RWPE2 (cell line): Measurements from ENCODE around the gene HELT.
"Not testable (repeated sequence)": the region's sequence is repeated elsewhere in the genome, so short reads cannot be mapped to it uniquely, and the experiment has no call there.

Experiments
- ATAC-seq: fragments of 200-7000 bp; cut with Tn5 transposase; 3 replicates; pipeline ENCODE4 v1.9.1; 2021; ENCODE audit warnings: low read depth
- DNase-seq: peaks from one replicate; pipeline ENCODE4 v3.0.0-alpha.2; 2020; ENCODE audit warnings: low spot score
- H3K27ac ChIP-seq: fragments of 450-650 bp; 2 replicates; pipeline ENCODE4 v1.5.1; 2017; ENCODE audit warnings: mild to moderate bottlenecking; ENCODE audit not compliant: poor library complexity, severe bottlenecking
- H3K27me3 ChIP-seq: fragments of 250-450 bp; sonication (Bioruptor Pico); 2 replicates; pipeline ENCODE4 v1.5.1; 2021; ENCODE audit warnings: mild to moderate bottlenecking, moderate library complexity; ENCODE audit not compliant: insufficient read depth, poor library complexity, severe bottlenecking
- H3K36me3 ChIP-seq: fragments of 250-450 bp; sonication (Bioruptor Pico); 2 replicates; pipeline ENCODE4 v1.5.1; 2020; ENCODE audit warnings: low read depth, mild to moderate bottlenecking, moderate library complexity
- H3K4me1 ChIP-seq: fragments of 250-450 bp; sonication (Bioruptor Pico); 2 replicates; pipeline ENCODE4 v1.5.1; 2021; ENCODE audit warnings: mild to moderate bottlenecking, moderate library complexity; ENCODE audit not compliant: insufficient read depth, poor library complexity, severe bottlenecking
- H3K4me3 ChIP-seq: fragments of 250-450 bp; sonication (Bioruptor Pico); 2 replicates; pipeline ENCODE4 v1.5.1; 2021; ENCODE audit warnings: mild to moderate bottlenecking, moderate library complexity; ENCODE audit not compliant: severe bottlenecking
- H3K9me3 ChIP-seq: fragments of 250-450 bp; sonication (Bioruptor Pico); 2 replicates; pipeline ENCODE4 v1.5.1; 2021; ENCODE audit warnings: mild to moderate bottlenecking, moderate library complexity; ENCODE audit not compliant: severe bottlenecking
- TF ChIP-seq, protein P1 (sequence below): fragments of 450-650 bp; IDR thresholded peaks from one replicate; pipeline ENCODE4 v1.5.1; 2017; ENCODE audit warnings: mild to moderate bottlenecking, moderate library complexity; ENCODE audit not compliant: poor library complexity, severe bottlenecking

HELT gene

DNA sequence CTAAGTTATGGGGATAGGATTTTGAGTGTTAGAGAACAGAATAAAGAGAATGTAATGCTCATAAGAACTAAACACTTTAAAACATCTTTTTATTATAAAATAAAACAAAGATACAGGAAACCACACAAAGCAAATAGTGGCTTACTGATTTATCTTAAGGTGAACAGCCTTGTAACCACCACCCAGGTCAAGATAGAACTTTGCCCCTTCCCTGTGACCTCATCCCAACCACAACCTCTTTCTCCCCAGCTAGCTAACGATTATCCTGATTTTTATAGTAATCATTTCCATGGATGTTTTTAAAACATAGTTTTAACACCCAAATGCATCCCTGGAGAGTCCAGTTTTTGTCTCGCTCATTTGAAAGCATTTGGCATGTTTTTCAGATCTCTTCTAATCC lies 17.0 kb downstream of the HELT start:
- Histone ChIP-seq H3K4me3 (no peak overlapping the region), H3K27ac (no peak overlapping the region), H3K4me1 (peaks cover 9% of the 10 kb centered on the region), H3K36me3 (no peaks in the 10 kb centered on the region), H3K9me3 (no peaks in the 10 kb centered on the region), H3K27me3 (no peaks in the 10 kb centered on the region)
- ATAC-seq = no peak
- DNase-seq = no peak
- TF ChIP-seq, protein P1, sequence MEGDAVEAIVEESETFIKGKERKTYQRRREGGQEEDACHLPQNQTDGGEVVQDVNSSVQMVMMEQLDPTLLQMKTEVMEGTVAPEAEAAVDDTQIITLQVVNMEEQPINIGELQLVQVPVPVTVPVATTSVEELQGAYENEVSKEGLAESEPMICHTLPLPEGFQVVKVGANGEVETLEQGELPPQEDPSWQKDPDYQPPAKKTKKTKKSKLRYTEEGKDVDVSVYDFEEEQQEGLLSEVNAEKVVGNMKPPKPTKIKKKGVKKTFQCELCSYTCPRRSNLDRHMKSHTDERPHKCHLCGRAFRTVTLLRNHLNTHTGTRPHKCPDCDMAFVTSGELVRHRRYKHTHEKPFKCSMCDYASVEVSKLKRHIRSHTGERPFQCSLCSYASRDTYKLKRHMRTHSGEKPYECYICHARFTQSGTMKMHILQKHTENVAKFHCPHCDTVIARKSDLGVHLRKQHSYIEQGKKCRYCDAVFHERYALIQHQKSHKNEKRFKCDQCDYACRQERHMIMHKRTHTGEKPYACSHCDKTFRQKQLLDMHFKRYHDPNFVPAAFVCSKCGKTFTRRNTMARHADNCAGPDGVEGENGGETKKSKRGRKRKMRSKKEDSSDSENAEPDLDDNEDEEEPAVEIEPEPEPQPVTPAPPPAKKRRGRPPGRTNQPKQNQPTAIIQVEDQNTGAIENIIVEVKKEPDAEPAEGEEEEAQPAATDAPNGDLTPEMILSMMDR = no peak

DNA sequence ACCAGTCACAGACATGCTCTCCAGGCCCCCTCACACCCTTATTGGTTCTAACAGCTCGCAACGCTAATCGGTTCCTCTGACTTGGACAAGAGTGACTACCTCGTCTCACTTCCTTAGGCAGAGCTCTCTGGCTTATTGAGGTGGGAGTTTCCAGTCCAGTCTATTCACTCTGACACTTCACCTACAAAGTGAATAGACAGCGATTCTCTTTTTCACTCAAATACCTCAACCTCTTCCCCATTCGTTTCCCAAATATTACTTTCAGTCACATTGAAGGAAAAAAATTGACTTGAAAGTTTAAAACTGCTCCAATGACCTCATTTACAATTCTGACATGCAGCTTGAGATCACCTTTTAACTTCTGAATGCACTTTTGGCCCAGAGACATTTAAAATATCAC lies 17.7 kb downstream of the HELT start:
- Histone ChIP-seq H3K9me3 (no peaks in the 10 kb centered on the region), H3K4me1 (peaks cover 9% of the 10 kb centered on the region), H3K4me3 (no peak overlapping the region), H3K36me3 (no peaks in the 10 kb centered on the region), H3K27ac (no peak overlapping the region), H3K27me3 (no peaks in the 10 kb centered on the region)
- TF ChIP-seq, protein P1 = no peak
- ATAC-seq (no peak), DNase-seq (no peak)

DNA sequence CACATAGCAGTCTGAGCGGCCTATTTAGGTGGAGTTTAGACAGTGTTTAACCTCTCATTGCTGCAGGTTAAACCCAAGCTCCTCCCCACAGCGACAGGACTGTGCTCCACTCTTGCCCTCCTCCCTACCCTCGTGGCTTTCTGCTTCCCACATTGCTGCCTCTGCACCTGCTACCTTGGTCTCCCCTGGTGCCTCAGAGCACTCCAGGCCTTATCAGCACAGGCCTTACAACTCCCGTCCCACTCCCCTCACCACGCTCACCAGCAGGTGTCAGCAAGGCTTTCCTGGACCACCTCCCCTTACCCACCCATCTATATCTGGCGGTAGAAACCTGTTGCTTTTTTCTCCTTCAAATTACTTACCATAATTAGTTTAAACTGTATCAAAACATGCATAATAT lies 18.6 kb downstream of the HELT start:
- no peak overlapping the region for H3K27ac ChIP-seq
- TF ChIP-seq, protein P1 = no peak
- H3K4me3 ChIP-seq = no peak overlapping the region
- DNase-seq (no peak), ATAC-seq (no peak)
- H3K9me3 ChIP-seq = no peaks in the 10 kb centered on the region
- H3K27me3 ChIP-seq = no peaks in the 10 kb centered on the region
- no peaks in the 10 kb centered on the region for H3K36me3 ChIP-seq
- H3K4me1 ChIP-seq = peaks cover 9% of the 10 kb centered on the region

DNA sequence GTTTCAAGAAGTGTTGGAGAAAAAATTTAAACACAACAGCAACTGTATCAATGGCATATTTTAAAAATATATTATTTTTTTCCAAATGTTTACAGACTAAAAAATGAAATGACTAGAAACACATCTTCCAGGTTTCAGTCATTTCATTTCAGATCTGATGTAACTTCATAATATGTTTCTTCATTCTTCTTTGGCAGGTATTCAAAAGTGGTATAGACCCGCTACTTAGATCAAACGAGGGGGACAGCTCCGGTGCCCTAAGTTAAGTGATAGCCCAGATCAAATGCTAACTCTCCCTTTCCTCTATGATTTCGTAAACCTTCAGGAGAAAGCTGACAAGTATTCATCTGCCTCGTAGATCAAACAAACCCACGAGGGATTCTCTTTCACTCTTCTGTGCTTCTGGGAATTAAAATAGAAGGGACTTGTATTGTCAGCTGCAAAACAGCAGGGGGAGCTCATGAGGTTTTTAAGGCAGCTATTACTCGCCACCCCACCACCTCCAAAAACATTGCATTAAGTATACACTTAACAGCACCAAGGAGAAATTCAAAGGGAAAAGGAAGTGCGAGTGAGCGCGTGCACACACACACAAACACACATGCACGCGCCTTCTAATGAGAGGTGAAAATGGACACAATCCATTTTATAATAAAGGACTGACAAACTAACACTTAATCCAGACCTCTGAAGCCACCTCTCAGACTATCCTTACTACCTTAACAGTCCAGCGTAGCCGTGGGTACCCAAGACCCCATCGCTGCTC lies 21.4 kb downstream of the HELT start:
- Histone ChIP-seq H3K36me3 (no peaks in the 10 kb centered on the region), H3K4me1 (peaks cover 9% of the 10 kb centered on the region), H3K9me3 (no peaks in the 10 kb centered on the region), H3K27ac (no peak overlapping the region), H3K27me3 (no peaks in the 10 kb centered on the region), H3K4me3 (peak overlapping the region; percentile 15)
- ATAC-seq (peak; percentile 70), DNase-seq (no peak)
- TF ChIP-seq, protein P1 = peak; percentile 85

DNA sequence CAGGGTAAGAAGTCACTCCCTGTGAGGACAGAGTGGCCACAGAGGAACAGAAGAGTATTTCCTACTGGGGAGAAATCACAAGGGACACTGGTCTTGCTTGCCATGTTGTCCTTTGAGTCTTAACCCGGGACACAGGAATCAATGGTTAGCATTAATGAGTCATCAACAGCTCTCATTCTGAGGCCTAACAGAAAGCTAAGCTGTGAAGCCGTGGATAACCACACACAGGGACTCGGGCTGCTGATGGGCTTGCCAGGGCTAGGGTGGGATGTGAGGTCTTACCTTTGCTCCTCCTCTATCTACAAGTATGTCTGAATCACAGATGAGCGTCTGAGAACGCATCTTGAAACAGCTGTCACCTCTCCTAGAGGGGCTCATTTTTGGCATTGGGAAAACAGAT lies 22.2 kb downstream of the HELT start:
- DNase-seq (no peak), ATAC-seq (no peak)
- TF ChIP-seq, protein P1 = no peak
- Histone ChIP-seq H3K4me1 (peaks cover 9% of the 10 kb centered on the region), H3K36me3 (no peaks in the 10 kb centered on the region), H3K9me3 (no peaks in the 10 kb centered on the region), H3K4me3 (no peak overlapping the region), H3K27me3 (no peaks in the 10 kb centered on the region), H3K27ac (no peak overlapping the region)

DNA sequence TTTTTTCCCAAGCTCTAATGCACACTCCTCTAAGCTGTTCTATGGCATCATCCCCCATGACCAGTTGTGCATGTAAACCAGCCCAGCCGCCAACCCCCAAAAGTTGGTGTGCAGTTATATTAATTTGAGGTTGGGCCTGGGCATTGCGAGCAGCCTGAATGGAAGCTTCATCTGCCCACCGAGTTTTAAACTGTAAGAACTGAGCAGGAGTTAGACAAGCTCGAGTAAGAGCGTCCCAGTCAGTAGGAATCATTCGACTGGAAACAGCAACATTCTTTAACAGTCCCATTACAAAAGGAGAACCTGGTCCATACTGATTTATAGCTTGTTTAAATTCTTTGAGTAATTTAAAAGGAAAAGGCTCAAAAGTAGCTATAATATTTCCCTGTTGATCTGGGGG lies 32.0 kb downstream of the HELT start:
- not testable (repeated sequence) for H3K27ac ChIP-seq, H3K36me3 ChIP-seq, H3K27me3 ChIP-seq, DNase-seq, ATAC-seq, H3K9me3 ChIP-seq, H3K4me1 ChIP-seq, H3K4me3 ChIP-seq

DNA sequence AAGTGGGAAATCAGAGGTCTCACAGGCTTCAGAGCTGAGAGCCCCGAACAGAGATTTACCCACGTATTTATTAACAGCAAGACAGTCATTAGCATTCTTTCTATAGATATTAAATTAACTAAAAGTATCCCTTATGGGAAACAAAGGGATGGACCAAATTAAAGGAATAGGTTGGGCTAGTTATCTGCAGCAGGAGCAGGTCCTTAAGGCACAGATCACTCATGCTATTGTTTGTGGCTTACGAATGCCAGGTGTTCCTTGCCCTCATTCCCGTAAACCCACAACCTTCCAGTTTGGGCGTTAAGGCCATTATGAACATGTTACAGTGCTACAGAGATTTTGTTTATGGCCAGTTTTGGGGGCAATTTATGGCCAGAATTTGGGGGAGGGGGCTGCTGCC lies 33.0 kb downstream of the HELT start:
- not testable (repeated sequence) for H3K27me3 ChIP-seq, H3K27ac ChIP-seq, H3K4me3 ChIP-seq, ATAC-seq, H3K36me3 ChIP-seq, DNase-seq, H3K9me3 ChIP-seq, H3K4me1 ChIP-seq
